HuH-7.5 (cell line): ENCODE data around the gene PRRT3.
"Not testable (repeated sequence)": the region's sequence is repeated elsewhere in the genome, so short reads cannot be mapped to it uniquely, and the experiment has no call there.

Experiments
- DNase-seq: peaks from one replicate; pipeline ENCODE4 v3.0.0; 2011; ENCODE audit warnings: low spot score

Gene PRRT3

DNA sequence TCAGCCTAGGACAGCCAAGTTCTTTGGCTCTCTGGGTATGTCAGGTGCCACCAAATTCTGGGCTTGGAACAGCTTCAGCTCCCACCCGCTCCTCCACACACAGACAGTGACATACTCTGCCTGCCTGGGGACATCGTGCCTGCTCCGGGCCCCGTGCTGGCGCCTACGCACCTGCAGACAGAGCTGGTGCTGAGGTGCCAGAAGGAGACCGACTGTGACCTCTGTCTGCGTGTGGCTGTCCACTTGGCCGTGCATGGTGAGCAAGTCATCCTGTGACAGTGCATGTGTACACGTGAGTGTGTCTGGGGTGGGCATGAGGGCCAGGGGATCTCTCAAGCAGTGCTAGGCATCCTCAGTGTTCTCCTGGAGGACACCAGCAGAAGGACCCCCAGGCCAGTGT lies 34.4 kb downstream of the PRRT3 start:
- no peak for DNase-seq

GRCh38 chr3:9916734-9917680 lies 35.2 kb downstream of the PRRT3 start, which contains the start of gene IL17RC:
TSS of gene IL17RC (plus strand) at chr3:9917098. CDS start at chr3:9917316, 218 bp downstream.
- peak; percentile 95 for DNase-seq

- DNase-seq, result no peak
These were observed 35.9 kb downstream of the PRRT3 start for GRCh38 chr3:9916346-9916733.

GRCh38 chr3:9915254-9916141 lies 36.7 kb downstream of the PRRT3 start:
- DNase-seq, result peak; percentile 70

- DNase-seq, result no peak
These were observed 37.5 kb downstream of the PRRT3 start for GRCh38 chr3:9914559-9915253.

DNA sequence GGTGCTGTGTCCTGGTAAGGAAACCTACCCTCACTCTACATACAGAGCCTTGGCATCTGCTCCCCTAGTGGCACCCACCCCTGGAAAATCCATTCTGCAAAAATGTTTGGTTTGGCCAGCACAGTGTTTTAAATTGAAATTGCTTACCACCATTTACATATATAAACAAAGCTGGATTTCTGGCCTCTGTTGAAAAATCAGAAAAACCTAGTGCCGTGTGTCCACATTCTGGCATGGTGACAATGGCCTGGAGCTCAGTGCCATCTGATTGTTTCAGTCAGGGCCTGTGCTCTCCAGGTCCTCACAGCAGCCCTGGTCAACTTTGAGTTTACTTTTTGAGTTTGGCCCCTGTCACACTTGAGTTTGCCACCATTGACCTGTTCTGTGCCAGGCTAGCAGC lies 38.2 kb downstream of the PRRT3 start:
- DNase-seq, result no peak

DNA sequence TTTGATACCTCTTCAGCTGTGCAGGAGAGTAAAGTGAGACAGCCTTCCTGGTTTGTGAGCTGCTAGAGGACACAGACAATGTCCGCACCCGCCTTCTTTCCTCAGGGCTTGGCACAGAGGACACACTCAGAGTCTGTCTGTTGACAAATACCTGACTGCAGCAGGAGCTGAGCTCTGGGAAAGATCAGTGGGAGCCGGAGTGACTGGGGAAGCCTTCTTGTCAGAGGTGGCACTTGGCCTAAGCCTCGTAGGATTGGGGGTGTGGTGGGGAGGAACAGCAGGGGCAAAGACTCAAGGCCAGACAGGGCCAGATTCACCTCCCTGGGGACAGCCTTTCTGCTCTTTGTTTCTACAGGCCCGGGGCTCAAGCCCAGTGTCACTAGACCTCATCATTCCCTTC lies 38.6 kb downstream of the PRRT3 start:
- DNase-seq, result no peak

DNA sequence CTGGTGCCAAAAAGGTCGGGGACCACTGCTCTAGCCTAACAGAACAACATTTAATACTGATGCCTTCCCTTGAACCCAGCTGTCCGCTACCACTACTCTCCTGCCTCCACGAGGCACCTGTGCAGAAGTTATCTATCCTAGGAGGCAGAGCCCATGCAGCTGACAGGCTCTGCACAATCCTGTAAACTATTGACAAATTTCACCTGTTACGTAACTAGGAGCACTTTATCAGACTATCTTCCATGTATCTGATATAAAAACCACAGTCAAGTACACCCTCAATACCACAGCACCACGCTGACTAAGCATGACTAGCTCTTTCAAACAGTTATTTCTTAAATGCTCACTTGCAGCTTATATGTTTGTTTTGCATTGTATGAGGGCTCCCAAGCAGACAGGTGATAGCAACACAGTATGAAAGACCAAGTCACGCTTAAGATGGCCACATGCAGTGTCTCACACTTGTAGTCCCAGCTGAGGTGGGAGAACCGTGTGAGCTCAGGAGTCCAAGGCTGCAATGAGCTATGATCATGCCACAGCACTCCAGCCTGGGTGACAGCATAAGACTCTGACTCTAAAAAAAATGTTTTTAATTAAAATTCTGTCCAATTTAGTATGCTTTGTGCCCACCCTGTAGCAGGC lies 39.8 kb downstream of the PRRT3 start:
- no peak for DNase-seq

DNA sequence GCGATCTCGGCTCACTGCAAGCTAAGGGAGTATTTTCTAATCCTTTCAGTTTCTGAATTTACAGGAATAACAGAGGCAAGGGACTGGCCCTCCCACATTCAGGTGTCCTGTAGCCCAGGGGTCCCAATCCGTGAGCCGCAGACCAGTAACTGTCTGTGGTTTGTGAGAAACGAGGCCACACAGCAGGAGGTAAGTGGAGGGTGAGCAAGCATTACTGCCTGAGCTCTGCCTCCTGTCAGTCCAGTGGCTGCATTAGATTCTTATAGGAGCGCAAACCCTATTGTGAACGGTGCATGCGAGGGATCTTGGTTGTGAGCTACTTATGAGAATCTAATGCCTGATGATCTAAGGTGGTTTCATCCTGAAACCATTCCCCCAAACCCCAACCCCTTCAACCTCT lies 40.3 kb downstream of the PRRT3 start:
- DNase-seq, result no peak

GRCh38 chr3:9909221-9910013 lies 42.8 kb downstream of the PRRT3 start:
- no peak for DNase-seq

DNA sequence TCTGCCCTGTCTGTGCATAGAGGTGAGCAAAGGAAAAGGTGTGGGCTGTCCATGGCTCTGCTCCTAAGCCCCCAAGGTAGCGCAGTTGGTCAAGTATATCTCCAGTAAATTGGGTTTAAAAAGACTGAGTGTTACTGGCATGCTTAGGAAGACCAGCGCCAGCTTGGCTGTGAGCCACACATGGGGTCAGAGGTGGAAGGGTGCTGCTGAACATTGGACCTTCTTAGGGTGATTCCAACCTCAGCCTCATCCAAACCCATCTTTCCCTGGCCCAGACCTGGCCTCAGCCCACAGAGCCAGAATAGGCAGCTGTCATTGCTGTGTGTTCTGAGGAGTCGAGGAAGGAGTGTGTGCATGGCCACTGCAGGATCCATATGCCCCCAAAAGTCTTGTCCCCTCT lies 43.9 kb downstream of the PRRT3 start:
- DNase-seq, result no peak

DNA sequence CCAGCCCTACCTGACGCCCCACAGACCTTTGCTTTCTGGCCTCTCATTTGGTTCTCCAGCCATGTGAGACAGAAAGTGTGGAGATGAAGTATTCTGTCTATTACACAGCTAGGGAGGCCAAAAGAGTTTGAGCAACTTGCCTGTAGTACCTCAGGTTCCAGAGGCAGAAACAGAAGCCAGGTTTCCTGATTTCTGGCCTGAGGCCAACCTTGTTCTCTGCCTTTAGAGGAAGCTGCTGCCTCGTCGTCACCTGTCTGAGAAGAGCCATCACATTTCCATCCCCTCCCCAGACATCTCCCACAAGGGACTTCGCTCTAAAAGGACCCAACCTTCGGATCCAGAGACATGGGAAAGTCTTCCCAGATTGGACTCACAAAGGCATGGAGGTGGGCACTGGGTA lies 45.7 kb downstream of the PRRT3 start:
- no peak for DNase-seq

- DNase-seq, result no peak
These were observed 48.3 kb downstream of the PRRT3 start for GRCh38 chr3:9903904-9904303.

DNA sequence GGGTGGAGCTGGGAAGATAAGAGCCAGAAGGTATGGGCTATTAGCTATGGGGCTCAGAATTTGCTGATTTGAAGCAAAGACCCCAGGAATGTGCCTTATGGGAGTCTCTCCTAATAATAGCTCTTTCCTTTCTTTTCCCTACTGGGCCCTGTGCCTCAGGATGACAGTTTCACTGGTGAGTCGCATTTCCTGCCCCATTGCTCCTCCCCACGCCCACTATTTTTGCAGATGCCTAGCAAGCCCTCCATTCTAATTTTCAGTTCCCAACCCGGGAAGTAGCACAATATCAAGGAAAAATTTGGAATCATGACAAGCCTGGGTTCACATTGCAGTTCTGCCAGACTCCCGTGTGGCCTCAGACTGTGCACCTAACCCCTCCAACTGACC lies 49.0 kb downstream of the PRRT3 start:
- no peak for DNase-seq

DNA sequence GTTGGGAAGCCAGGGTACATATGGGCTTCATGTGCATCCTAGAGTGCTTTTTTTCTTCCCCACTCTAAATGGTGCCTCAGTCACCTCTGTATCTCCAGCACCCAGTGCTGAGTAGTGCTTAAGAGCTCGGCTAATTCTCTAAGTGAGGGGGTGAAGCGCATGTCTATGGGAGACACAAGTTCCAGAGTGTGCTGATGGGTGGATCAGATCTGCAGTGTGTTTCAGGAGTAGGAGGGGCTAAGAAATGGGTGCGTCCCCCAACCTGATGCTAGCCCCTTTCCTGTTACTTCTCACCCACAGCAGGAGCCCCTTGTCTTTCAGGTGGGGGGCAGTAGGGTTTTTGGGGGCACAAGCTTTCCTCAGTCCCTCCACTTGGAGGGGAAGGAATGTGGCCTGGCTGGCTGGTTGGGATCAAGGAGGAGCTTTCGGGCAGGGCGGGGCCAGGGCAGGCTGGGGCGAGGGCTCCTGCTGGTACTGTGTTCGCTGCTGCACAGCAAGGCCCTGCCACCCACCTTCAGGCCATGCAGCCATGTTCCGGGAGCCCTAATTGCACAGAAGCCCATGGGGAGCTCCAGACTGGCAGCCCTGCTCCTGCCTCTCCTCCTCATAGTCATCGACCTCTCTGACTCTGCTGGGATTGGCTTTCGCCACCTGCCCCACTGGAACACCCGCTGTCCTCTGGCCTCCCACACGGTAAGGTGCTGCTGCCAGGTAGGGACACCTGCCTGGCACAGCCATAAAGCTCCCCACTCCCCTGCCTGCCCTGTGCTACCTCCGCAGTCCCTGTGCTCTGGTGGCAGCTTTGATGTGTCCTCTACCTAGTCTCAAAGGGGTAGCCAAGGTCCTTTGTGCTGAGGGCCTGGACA lies 49.6 kb downstream of the PRRT3 start, which contains the start of gene IL17RE:
TSS of gene IL17RE (plus strand) at position 477 of the 866 bp plus-strand sequence. CDS start at position 562, 85 bp downstream.
- DNase-seq, result no peak

- no peak for DNase-seq
These were observed 50.2 kb downstream of the PRRT3 start for GRCh38 chr3:9901967-9902366.

- DNase-seq, result not testable (repeated sequence)
These were observed 51.2 kb downstream of the PRRT3 start for GRCh38 chr3:9900965-9901415.

DNA sequence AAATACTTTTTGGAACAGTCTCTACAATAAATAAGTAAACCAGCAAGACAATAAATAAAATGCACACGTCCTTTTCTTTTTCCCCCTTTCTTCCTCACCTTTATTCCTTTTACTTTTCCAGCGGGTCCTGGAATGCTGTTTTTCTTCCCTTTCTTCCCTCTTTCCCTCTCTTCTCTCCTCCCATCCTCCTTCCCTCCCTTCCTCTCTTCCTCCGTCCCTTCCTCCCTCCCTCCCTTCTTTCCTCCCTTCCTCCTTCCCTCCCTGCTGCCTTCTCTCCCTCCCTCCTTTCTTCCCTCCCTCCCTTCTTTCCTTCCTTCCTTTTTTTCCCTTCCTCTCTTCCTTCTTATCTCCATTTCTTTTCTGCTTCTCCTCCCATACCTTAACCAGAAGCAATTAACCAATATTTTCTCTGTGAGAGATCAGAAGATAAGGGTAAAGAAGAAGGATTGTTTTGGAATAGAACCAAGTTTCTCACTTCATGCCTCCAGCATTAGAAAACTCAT lies 52.9 kb downstream of the PRRT3 start:
- DNase-seq, result no peak

DNA sequence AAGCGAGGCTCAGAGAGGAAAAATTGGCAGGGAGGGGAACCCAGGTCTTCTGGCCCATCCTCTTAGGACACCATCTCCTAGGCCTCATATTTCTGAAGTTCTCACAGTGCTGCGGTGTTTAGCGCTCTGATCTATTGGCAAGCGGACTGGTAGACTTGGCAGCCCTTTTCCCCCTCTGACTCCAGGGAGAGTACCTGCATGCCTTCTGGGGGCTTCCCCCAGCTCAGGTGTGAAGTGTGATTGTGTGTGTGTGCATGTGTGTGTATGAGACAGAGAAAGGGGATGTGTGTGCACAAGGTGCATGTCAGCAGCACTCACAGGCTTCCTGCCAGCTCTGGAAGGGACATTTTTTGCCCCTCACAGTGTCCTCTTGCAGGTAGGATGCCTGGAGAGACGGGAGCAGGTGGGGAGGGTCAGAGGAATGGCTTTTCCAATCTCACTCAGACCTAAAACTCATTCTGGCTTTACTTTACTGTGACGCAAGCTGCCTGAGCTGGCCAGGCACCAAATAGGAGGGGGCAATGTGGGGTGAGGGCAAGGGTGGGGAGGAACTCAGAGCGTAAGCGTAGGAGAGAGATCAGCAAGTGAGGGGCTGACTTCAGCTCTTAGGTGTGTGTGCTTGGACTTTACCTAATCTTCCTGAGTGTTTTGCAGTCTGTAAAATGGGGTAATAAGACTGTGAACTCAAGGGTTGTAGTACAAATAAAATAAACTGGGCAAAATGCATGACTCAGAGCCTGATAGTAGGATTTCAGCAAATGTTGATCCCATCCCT lies 53.6 kb downstream of the PRRT3 start:
- DNase-seq, result no peak
